ENCODE results near the gene WNT7B. TPM values are rescaled to one million over a fixed set of nuclear protein-coding genes. Genes with fewer than 3 reads are reported as not detected.

Gene WNT7B
- polyA plus RNA-seq, 1 of the 3 experiments (the other 2 are of a cell fraction) = 0.13 TPM

DNA sequence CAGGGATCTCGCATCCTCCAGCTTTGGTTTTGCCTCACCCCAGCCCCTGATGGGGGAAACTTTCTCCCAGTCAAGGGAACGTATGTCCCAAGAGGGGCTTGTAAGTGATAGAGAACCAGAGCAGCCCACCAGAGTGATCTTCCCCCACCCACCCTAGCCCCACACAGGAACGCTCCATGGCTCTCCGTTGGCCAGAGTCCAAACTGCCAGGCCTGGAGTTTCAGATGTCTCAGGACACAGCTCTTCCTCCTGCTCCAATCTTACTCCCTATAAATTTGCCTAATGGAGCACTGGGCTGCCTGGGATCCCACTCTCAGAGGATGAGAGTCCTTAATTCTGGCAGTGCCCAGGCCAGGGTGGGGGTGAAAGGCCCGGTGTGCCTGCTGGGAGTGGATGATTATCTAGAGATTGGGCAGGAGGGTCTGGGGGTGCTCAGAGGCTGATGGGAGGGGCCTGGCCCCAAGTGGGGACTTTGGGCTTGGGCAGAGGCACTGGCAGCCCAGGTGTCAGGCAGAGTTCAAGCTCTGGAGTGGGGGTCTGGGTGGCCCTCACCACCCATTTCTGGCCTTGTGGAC, 79.9 kb downstream of the WNT7B start:
- Histone ChIP-seq H3K4me3 (ENCODE audit: low read depth in 2 of 2, low read length in 1 of 2) (no peak overlapping the region), H3K4me1 (ENCODE audit: control insufficient read depth in 1 of 2, insufficient read depth in 2 of 2, low read depth in 1 of 2, low read length in 1 of 2) (peaks cover 0 to 18% of the 10 kb centered on the region in 2 experiments; a peak in 1 of 4 replicates), H3K27me3 (ENCODE audit: insufficient read depth) (no peaks in the 10 kb centered on the region; the same call in 1 of the 2 replicates), H3K4me2 (no peak overlapping the region), H3K79me2 (ENCODE audit: insufficient read depth) (no peaks in the 10 kb centered on the region), H3K9ac (no peak overlapping the region), H4K20me1 (ENCODE audit: insufficient read depth) (no peaks in the 10 kb centered on the region), H3K36me3 (replicated peaks in 1 of 2; ENCODE audit: control insufficient read depth in 1 of 2, insufficient read depth in 2 of 2, low read length in 1 of 2) (no peaks in the 10 kb centered on the region), H3F3A (replicated peaks; ENCODE audit: insufficient read depth) (no peaks in the 10 kb centered on the region), H3K27ac (ENCODE audit: low read depth in 2 of 2, low read length in 1 of 2) (no peak overlapping the region), H3K9me3 (no peaks in the 10 kb centered on the region), H2AFZ (ENCODE audit: low read depth) (no peak overlapping the region), H3K9me2 (no peaks in the 10 kb centered on the region)
- ChIA-PET CTCF (interaction anchor here (1.5 to 1.6 kb wide), 2 partner anchors 30 to 252 kb away, joined by 3 read pairs; no protein-coding TSS in a partner anchor), POLR2A (no interaction called here)
- TF ChIP-seq GABPA (IDR thresholded peaks at IDR 0.05; ENCODE audit: low read depth) (no peak), GATA2 (CRISPR knock-in tag; IDR thresholded peaks at IDR 0.05) (no peak), EP300 (IDR thresholded peaks at IDR 0.05; ENCODE audit: borderline replicate concordance in 1 of 2, low read depth in 1 of 2, low read length in 1 of 2) (no peak), MXI1 (IDR thresholded peaks at IDR 0.05; ENCODE audit: low read depth, low read length) (no peak), POLR2AphosphoS5 (IDR thresholded peaks at IDR 0.05; ENCODE audit: low read depth, low read length) (no peak), RXRA (IDR thresholded peaks at IDR 0.05; ENCODE audit: borderline replicate concordance, low read depth) (no peak), RAD21 (IDR thresholded peaks at IDR 0.05; ENCODE audit: low read length) (no peak)
- TF ChIP-seq, protein P1, sequence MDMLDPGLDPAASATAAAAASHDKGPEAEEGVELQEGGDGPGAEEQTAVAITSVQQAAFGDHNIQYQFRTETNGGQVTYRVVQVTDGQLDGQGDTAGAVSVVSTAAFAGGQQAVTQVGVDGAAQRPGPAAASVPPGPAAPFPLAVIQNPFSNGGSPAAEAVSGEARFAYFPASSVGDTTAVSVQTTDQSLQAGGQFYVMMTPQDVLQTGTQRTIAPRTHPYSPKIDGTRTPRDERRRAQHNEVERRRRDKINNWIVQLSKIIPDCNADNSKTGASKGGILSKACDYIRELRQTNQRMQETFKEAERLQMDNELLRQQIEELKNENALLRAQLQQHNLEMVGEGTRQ (IDR thresholded peaks at IDR 0.05; ENCODE audit: borderline replicate concordance, low read depth, low read length) = no peak
- TF ChIP-seq, protein P2, sequence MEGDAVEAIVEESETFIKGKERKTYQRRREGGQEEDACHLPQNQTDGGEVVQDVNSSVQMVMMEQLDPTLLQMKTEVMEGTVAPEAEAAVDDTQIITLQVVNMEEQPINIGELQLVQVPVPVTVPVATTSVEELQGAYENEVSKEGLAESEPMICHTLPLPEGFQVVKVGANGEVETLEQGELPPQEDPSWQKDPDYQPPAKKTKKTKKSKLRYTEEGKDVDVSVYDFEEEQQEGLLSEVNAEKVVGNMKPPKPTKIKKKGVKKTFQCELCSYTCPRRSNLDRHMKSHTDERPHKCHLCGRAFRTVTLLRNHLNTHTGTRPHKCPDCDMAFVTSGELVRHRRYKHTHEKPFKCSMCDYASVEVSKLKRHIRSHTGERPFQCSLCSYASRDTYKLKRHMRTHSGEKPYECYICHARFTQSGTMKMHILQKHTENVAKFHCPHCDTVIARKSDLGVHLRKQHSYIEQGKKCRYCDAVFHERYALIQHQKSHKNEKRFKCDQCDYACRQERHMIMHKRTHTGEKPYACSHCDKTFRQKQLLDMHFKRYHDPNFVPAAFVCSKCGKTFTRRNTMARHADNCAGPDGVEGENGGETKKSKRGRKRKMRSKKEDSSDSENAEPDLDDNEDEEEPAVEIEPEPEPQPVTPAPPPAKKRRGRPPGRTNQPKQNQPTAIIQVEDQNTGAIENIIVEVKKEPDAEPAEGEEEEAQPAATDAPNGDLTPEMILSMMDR (IDR thresholded peaks at IDR 0.05) = no peak
- TF ChIP-seq, protein P3, sequence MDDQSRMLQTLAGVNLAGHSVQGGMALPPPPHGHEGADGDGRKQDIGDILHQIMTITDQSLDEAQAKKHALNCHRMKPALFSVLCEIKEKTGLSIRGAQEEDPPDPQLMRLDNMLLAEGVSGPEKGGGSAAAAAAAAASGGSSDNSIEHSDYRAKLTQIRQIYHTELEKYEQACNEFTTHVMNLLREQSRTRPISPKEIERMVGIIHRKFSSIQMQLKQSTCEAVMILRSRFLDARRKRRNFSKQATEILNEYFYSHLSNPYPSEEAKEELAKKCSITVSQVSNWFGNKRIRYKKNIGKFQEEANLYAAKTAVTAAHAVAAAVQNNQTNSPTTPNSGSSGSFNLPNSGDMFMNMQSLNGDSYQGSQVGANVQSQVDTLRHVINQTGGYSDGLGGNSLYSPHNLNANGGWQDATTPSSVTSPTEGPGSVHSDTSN (IDR thresholded peaks at IDR 0.05) = no peak
- DNase-seq = no peak
- WGBS (ENCODE audit: low lambda C conversion rate) = 52% methylated on average over 5 of the region's 5 CpGs

DNA sequence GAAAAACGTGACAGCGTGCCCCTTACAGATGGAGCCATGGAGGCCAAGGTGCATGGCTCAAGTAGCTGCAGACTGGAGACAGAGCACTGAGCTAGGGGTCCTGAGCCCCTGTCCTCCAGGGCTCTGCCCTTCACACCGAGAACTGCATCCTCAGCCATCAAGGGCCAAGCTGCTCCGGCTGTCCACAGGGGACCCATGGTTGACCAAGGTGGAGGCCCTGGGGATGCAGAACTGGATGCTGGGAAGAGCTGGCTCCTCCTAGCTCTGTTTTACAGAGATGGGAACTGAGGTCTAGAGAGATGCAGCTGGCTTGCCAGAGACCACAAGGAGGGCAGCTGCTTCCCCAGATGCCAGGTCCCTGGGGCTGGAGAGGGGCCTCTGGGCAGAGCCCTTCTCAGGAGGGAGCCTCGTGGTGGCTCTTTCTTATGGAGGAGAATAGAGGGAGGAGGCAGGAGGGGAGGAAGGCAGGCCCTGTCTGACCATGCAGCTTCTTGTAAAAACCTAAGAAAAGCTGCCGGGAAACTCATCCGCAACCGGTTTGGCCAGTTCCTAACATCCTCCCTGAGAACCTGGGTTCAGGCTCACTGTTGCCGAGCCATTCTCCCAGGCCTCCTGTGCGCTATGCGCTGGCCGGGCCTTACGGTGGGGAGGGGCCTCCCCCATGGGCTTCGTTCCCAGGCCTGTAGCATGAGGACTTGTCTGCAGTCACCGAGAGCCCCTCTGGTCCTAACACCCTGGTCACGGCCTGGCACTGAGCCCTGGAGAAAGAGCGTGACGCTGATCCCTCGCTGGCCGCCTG, 80.6 kb downstream of the WNT7B start:
- ChIA-PET CTCF (interaction anchor here (0.8 to 1.4 kb wide), 2 partner anchors 29 to 33 kb away, joined by 3 to 4 read pairs; no protein-coding TSS in a partner anchor), POLR2A (no interaction called here)
- 77% methylated on average over 4 of the region's 20 CpGs for WGBS (ENCODE audit: low lambda C conversion rate)
- DNase-seq = no peak
- no peaks in the 10 kb centered on the region for H3K9me2 ChIP-seq
- H3F3A ChIP-seq (replicated peaks; ENCODE audit: insufficient read depth) = no peaks in the 10 kb centered on the region
- H2AFZ ChIP-seq (ENCODE audit: low read depth) = no peak overlapping the region
- H3K4me3 ChIP-seq (ENCODE audit: low read depth in 2 of 2, low read length in 1 of 2) = no peak overlapping the region
- H3K79me2 ChIP-seq (ENCODE audit: insufficient read depth) = no peaks in the 10 kb centered on the region
- H3K27me3 ChIP-seq (ENCODE audit: insufficient read depth) = no peaks in the 10 kb centered on the region; the same call in 1 of the 2 replicates
- peaks cover 0 to 18% of the 10 kb centered on the region in 2 experiments; a peak in 1 of 4 replicates for H3K4me1 ChIP-seq (ENCODE audit: control insufficient read depth in 1 of 2, insufficient read depth in 2 of 2, low read depth in 1 of 2, low read length in 1 of 2)
- H3K36me3 ChIP-seq (replicated peaks in 1 of 2; ENCODE audit: control insufficient read depth in 1 of 2, insufficient read depth in 2 of 2, low read length in 1 of 2) = no peaks in the 10 kb centered on the region
- H3K9me3 ChIP-seq = no peaks in the 10 kb centered on the region
- TF ChIP-seq TAF1 (IDR thresholded peaks at IDR 0.05; ENCODE audit: borderline replicate concordance, low read depth, low read length) = no peak
- TF ChIP-seq, protein P4, sequence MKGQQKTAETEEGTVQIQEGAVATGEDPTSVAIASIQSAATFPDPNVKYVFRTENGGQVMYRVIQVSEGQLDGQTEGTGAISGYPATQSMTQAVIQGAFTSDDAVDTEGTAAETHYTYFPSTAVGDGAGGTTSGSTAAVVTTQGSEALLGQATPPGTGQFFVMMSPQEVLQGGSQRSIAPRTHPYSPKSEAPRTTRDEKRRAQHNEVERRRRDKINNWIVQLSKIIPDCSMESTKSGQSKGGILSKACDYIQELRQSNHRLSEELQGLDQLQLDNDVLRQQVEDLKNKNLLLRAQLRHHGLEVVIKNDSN (IDR thresholded peaks at IDR 0.05; ENCODE audit: borderline replicate concordance, low read depth) = no peak
- no peak overlapping the region for H3K27ac ChIP-seq (ENCODE audit: low read depth in 2 of 2, low read length in 1 of 2)
- H3K9ac ChIP-seq = no peak overlapping the region
- H3K4me2 ChIP-seq = no peak overlapping the region
- H4K20me1 ChIP-seq (ENCODE audit: insufficient read depth) = no peaks in the 10 kb centered on the region
